Measurements from ENCODE around the gene IPCEF1.

The IPCEF1 gene

DNA sequence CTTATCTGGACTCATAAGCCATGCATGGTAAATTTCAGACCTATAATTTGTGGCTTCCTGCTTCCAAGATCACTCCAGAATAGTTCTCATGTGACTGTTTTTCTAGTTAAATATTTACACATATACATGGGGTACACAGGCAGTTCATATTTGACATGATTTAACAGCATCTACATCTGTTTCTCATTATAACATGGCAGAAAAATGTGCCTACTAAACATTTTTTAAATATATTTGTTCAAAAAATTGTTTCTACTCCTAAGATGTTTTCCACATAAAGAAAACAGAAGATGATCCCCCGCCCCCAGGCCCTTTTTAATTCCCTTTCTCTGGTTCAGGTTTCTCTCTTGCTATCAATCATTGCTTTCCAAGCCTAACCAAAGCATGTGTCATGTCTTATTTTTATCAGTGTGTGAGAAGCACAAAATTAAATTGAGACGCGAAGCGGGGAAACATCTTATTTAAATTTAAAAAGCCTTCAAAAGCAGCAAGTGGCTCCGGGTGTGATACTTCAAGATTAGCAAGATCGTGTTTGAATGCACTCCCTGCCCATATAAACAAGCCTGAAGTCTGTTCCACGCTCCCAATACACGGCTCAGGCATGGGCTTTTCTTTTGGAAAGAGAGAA, 37.3 kb downstream of the IPCEF1 start:
- H3K9ac ChIP-seq (ENCODE audit: low read depth, low read length, poor library complexity, severe bottlenecking), result no peak overlapping the region
- H3F3A ChIP-seq (ENCODE audit: low read depth), result no peaks in the 10 kb centered on the region
- no peaks in the 10 kb centered on the region for H3K9me2 ChIP-seq (replicated peaks; ENCODE audit: low read depth, low read length)
- no peaks in the 10 kb centered on the region for H3K9me3 ChIP-seq (ENCODE audit: insufficient read depth, low read depth, low read length)
- no peaks in the 10 kb centered on the region for H3K36me3 ChIP-seq (ENCODE audit: insufficient read depth, low read length)
- no peak for TF ChIP-seq EZH2phosphoT487 (IDR thresholded peaks at IDR 0.05; ENCODE audit: borderline replicate concordance)
- TF ChIP-seq, protein P1, sequence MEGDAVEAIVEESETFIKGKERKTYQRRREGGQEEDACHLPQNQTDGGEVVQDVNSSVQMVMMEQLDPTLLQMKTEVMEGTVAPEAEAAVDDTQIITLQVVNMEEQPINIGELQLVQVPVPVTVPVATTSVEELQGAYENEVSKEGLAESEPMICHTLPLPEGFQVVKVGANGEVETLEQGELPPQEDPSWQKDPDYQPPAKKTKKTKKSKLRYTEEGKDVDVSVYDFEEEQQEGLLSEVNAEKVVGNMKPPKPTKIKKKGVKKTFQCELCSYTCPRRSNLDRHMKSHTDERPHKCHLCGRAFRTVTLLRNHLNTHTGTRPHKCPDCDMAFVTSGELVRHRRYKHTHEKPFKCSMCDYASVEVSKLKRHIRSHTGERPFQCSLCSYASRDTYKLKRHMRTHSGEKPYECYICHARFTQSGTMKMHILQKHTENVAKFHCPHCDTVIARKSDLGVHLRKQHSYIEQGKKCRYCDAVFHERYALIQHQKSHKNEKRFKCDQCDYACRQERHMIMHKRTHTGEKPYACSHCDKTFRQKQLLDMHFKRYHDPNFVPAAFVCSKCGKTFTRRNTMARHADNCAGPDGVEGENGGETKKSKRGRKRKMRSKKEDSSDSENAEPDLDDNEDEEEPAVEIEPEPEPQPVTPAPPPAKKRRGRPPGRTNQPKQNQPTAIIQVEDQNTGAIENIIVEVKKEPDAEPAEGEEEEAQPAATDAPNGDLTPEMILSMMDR (conservative IDR thresholded peaks at IDR 0.05; ENCODE audit: low read length), result no peak
- no peaks in the 10 kb centered on the region for H3K4me1 ChIP-seq (ENCODE audit: insufficient read depth, low read length, poor library complexity, severe bottlenecking)
- H3K4me3 ChIP-seq (ENCODE audit: low read length, poor library complexity, severe bottlenecking), result no peak overlapping the region
- no peaks in the 10 kb centered on the region for H4K20me1 ChIP-seq (ENCODE audit: insufficient read depth, low read length, poor library complexity, severe bottlenecking)
- no peak overlapping the region for H3K4me2 ChIP-seq (ENCODE audit: low read depth, low read length, poor library complexity, severe bottlenecking)
- no peaks in the 10 kb centered on the region for H3K79me2 ChIP-seq (ENCODE audit: insufficient read depth, low read length)
- no peaks in the 10 kb centered on the region for H3K27me3 ChIP-seq (ENCODE audit: insufficient read depth, low read length, poor library complexity, severe bottlenecking)
- H2AFZ ChIP-seq (ENCODE audit: low read length), result no peak overlapping the region

DNA sequence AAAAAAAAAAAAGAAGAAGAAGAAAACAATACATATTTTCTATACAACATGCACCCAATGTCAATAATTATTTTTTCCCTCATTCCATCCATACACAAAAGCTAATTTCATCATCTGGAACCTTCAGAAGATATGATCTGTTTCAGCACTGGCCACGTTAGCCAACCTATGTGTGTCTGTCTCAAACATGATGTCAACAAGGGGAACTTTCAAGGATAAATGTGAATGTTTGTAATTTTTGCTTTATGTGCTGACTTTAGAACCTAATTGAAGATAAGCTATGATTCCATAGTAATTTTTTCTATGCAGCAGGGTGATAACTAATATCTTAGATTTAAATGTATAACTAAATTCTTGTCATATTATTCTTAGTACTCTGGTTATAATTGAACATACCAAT, 37.9 kb downstream of the IPCEF1 start:
- TF ChIP-seq EZH2phosphoT487 (IDR thresholded peaks at IDR 0.05; ENCODE audit: borderline replicate concordance), result no peak
- TF ChIP-seq, protein P1 (conservative IDR thresholded peaks at IDR 0.05; ENCODE audit: low read length), result no peak
- Histone ChIP-seq H3K4me2 (ENCODE audit: low read depth, low read length, poor library complexity, severe bottlenecking) (no peak overlapping the region), H3K27me3 (ENCODE audit: insufficient read depth, low read length, poor library complexity, severe bottlenecking) (no peaks in the 10 kb centered on the region), H3K9me3 (ENCODE audit: insufficient read depth, low read depth, low read length) (no peaks in the 10 kb centered on the region), H3K9me2 (replicated peaks; ENCODE audit: low read depth, low read length) (no peaks in the 10 kb centered on the region), H2AFZ (ENCODE audit: low read length) (no peak overlapping the region), H3K9ac (ENCODE audit: low read depth, low read length, poor library complexity, severe bottlenecking) (no peak overlapping the region), H3K4me1 (ENCODE audit: insufficient read depth, low read length, poor library complexity, severe bottlenecking) (no peaks in the 10 kb centered on the region), H3K79me2 (ENCODE audit: insufficient read depth, low read length) (no peaks in the 10 kb centered on the region), H3F3A (ENCODE audit: low read depth) (no peaks in the 10 kb centered on the region), H3K36me3 (ENCODE audit: insufficient read depth, low read length) (no peaks in the 10 kb centered on the region), H4K20me1 (ENCODE audit: insufficient read depth, low read length, poor library complexity, severe bottlenecking) (no peaks in the 10 kb centered on the region), H3K4me3 (ENCODE audit: low read length, poor library complexity, severe bottlenecking) (no peak overlapping the region)

DNA sequence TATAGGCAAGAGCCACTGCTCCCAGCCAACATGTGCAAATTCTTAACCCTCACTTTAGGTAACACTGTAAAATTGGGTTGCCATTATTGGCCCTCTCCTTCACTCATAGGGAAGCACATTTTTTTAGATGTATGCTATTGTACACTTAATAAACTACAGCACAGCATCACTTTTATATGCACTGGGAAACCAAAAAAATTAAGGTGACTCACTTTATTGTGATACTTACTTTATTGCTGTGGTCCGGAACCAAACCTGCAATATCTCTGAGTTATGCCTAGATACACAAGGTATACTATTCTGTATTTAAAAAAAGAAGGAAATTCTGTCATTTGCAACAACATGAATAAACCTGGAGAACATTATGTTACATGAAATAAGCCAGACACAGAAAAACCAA, 40.5 kb downstream of the IPCEF1 start:
- H3K27me3 ChIP-seq (ENCODE audit: insufficient read depth, low read length, poor library complexity, severe bottlenecking), result no peaks in the 10 kb centered on the region
- H3K4me2 ChIP-seq (ENCODE audit: low read depth, low read length, poor library complexity, severe bottlenecking), result no peak overlapping the region
- H3K4me3 ChIP-seq (ENCODE audit: low read length, poor library complexity, severe bottlenecking), result no peak overlapping the region
- H3K36me3 ChIP-seq (ENCODE audit: insufficient read depth, low read length), result no peaks in the 10 kb centered on the region
- no peaks in the 10 kb centered on the region for H3K9me3 ChIP-seq (ENCODE audit: insufficient read depth, low read depth, low read length)
- no peaks in the 10 kb centered on the region for H4K20me1 ChIP-seq (ENCODE audit: insufficient read depth, low read length, poor library complexity, severe bottlenecking)
- H3K9ac ChIP-seq (ENCODE audit: low read depth, low read length, poor library complexity, severe bottlenecking), result no peak overlapping the region
- no peak for TF ChIP-seq EZH2phosphoT487 (IDR thresholded peaks at IDR 0.05; ENCODE audit: borderline replicate concordance)
- TF ChIP-seq, protein P1 (conservative IDR thresholded peaks at IDR 0.05; ENCODE audit: low read length), result no peak
- no peaks in the 10 kb centered on the region for H3K9me2 ChIP-seq (replicated peaks; ENCODE audit: low read depth, low read length)
- no peak overlapping the region for H2AFZ ChIP-seq (ENCODE audit: low read length)
- H3K79me2 ChIP-seq (ENCODE audit: insufficient read depth, low read length), result no peaks in the 10 kb centered on the region
- no peaks in the 10 kb centered on the region for H3F3A ChIP-seq (ENCODE audit: low read depth)
- H3K4me1 ChIP-seq (ENCODE audit: insufficient read depth, low read length, poor library complexity, severe bottlenecking), result no peaks in the 10 kb centered on the region
